HCT116 (cell line): ENCODE measurements around the gene ZNF681. TPM values are rescaled to one million over a fixed set of nuclear protein-coding genes. Genes with fewer than 3 reads are reported as not detected.
"Not testable (repeated sequence)": the region's sequence is repeated elsewhere in the genome, so short reads cannot be mapped to it uniquely, and the experiment has no call there.

Experiments
- ATAC-seq: fragments of 200-7000 bp; cut with Tn5 transposase; 2 replicates; pipeline ENCODE4 v1.9.1; 2020; ENCODE audit warnings: mild to moderate bottlenecking, moderate library complexity
- BruUV-seq: library from RNA; stranded (reverse); fragments of 400-500 nt; replicated peaks from 2 replicates; lab custom pipeline; 2021; lab: Mats Ljungman, UMichigan
- CTCF ChIA-PET: fragments of 300-600 bp; sonication (Branson Sonifier 250); formaldehyde crosslinking; loops from one replicate; lab custom pipeline; 2021; ENCODE audit warnings: antibody characterized with exemption; lab: Charles Lee
- POLR2A ChIA-PET: fragments of 300-600, 350-600 bp; sonication (Branson Sonifier 250); formaldehyde crosslinking; loops from one replicate; lab custom pipeline; 2021; ENCODE audit warnings: antibody characterized with exemption; lab: Charles Lee
- RAD21 ChIA-PET, 2 experiments: fragments of 300-600 bp; sonication (Branson Sonifier 250); formaldehyde crosslinking; loops; one replicate each; lab custom pipeline; 2023; ENCODE audit warnings: low total read pairs in 2 of 2; ENCODE audit not compliant: uncharacterized antibody in 2 of 2, unreplicated experiment in 2 of 2, low non-redundant PET in 1 of 2; lab: Charles Lee
- DNase-seq: peaks from one replicate; pipeline ENCODE4 v3.0.0-alpha.2; 2010; ENCODE audit warnings: low read depth, low spot score
- H2AFZ ChIP-seq: fragments of 200-600 bp; shearing (Covaris generic), sonication (generic); 2 replicates; pipeline ENCODE4 v1.6.1; 2017; ENCODE audit warnings: low read depth, mixed run types, mixed read lengths, antibody characterized with exemption, low read length; ENCODE audit not compliant: poor library complexity, severe bottlenecking
- H3K27ac ChIP-seq: 2 replicates; pipeline ENCODE4 v1.5.1; 2012; ENCODE audit warnings: low read depth, low read length
- H3K27me3 ChIP-seq: fragments of 200-600 bp; sonication (generic); 2 replicates; pipeline ENCODE4 v1.6.1; 2016; ENCODE audit warnings: mixed run types, low read length, mixed read lengths; ENCODE audit not compliant: insufficient read depth
- H3K36me3 ChIP-seq, 2 experiments: fragments of 200-500 bp in 1 of 2; fragments of 200-600 bp in 1 of 2; sonication (Bioruptor generic) in 1 of 2; sonication (generic) in 1 of 2; 2 replicates each; pipeline versions ENCODE4 v1.5.1 to v1.6.1; 2014 to 2016; ENCODE audit warnings: low read length in 2 of 2, inconsistent platforms in 1 of 2, mixed read lengths in 1 of 2, mixed run types in 1 of 2; ENCODE audit not compliant: insufficient read depth in 2 of 2, control insufficient read depth in 1 of 2
- H3K4me1 ChIP-seq, 2 experiments: fragments of 200-600 bp in 1 of 2; sonication (generic) in 1 of 2; 2 replicates each; pipeline versions ENCODE4 v1.5.1 to v1.6.1; 2012 to 2017; ENCODE audit warnings: low read length in 2 of 2, inconsistent platforms in 1 of 2, mild to moderate bottlenecking in 1 of 2, mixed read lengths in 1 of 2, mixed run types in 1 of 2, moderate library complexity in 1 of 2; ENCODE audit not compliant: insufficient read depth in 2 of 2, control insufficient read depth in 1 of 2
- H3K4me2 ChIP-seq: fragments of 200-600 bp; sonication (generic); 2 replicates; pipeline ENCODE4 v1.6.1; 2017; ENCODE audit warnings: mixed run types, low read length, mixed read lengths
- H3K4me3 ChIP-seq, 2 experiments: fragments of 200-600 bp in 1 of 2; sonication (generic) in 1 of 2; replicated peaks in 1 of 2; 2 replicates each; pipeline ENCODE4 v1.5.1; 2011 to 2016; ENCODE audit warnings: low read length in 2 of 2, control low read depth in 1 of 2, low read depth in 1 of 2, mild to moderate bottlenecking in 1 of 2, mixed read lengths in 1 of 2, mixed run types in 1 of 2
- H3K79me2 ChIP-seq: fragments of 200-600 bp; sonication (generic); 2 replicates; pipeline ENCODE4 v1.6.1; 2017; ENCODE audit warnings: mild to moderate bottlenecking, mixed run types, low read length, moderate library complexity, mixed read lengths; ENCODE audit not compliant: insufficient read depth
- H3K9ac ChIP-seq: fragments of 200-600 bp; sonication (generic); 2 replicates; pipeline ENCODE4 v1.6.1; 2016; ENCODE audit warnings: low read length, mixed read lengths
- H3K9me2 ChIP-seq: fragments of 200-600 bp; sonication (generic), shearing (Covaris generic); 2 replicates; pipeline ENCODE4 v1.6.1; 2017; ENCODE audit warnings: mixed run types, mild to moderate bottlenecking, moderate library complexity; ENCODE audit not compliant: insufficient read depth
- H3K9me3 ChIP-seq, 2 experiments: fragments of 200-500 bp in 1 of 2; fragments of 200-600 bp in 1 of 2; sonication (Bioruptor generic) in 1 of 2; sonication (generic) in 1 of 2; 2 replicates each; pipeline ENCODE4 v1.6.1; 2014 to 2017; ENCODE audit warnings: low read length in 2 of 2, mixed read lengths in 2 of 2, inconsistent platforms in 1 of 2, low read depth in 1 of 2, mild to moderate bottlenecking in 1 of 2, mixed run types in 1 of 2, moderate library complexity in 1 of 2; ENCODE audit not compliant: control insufficient read depth in 1 of 2, insufficient read depth in 1 of 2
- H4K20me1 ChIP-seq: fragments of 200-600 bp; sonication (generic), shearing (Covaris generic); 2 replicates; pipeline ENCODE4 v1.6.1; 2017; ENCODE audit warnings: mixed run types, mild to moderate bottlenecking, moderate library complexity; ENCODE audit not compliant: insufficient read depth
- ATF3 ChIP-seq: IDR thresholded peaks from 2 replicates; pipeline ENCODE4 v1.6.1; 2012
- CBX3 ChIP-seq: IDR thresholded peaks from 2 replicates; pipeline ENCODE4 v1.6.1; 2012; ENCODE audit warnings: low read depth
- EGR1 ChIP-seq: IDR thresholded peaks from 2 replicates; pipeline ENCODE4 v1.6.1; 2012; ENCODE audit warnings: low read depth
- ELF1 ChIP-seq: IDR thresholded peaks from 2 replicates; pipeline ENCODE4 v1.6.1; 2012; ENCODE audit warnings: low read depth, borderline replicate concordance
- EZH2 ChIP-seq: fragments of 200-600 bp; sonication (generic); IDR thresholded peaks from 2 replicates; pipeline ENCODE4 v1.6.1; 2017; ENCODE audit warnings: antibody characterized with exemption, mixed run types
- POLR2AphosphoS5 ChIP-seq: IDR thresholded peaks from 2 replicates; pipeline ENCODE4 v1.6.1; 2011; ENCODE audit warnings: mild to moderate bottlenecking, low read depth, low read length, moderate library complexity
- REST ChIP-seq: IDR thresholded peaks from 2 replicates; pipeline ENCODE4 v1.6.1; 2012; ENCODE audit warnings: low read depth
- SP1 ChIP-seq: IDR thresholded peaks from 2 replicates; pipeline ENCODE4 v1.6.1; 2012; ENCODE audit warnings: low read depth
- TCF7L2 ChIP-seq: IDR thresholded peaks from 2 replicates; pipeline ENCODE4 v1.7.0; 2011; ENCODE audit warnings: borderline replicate concordance, inconsistent platforms; ENCODE audit not compliant: insufficient read depth, insufficient read length; ENCODE audit errors: extremely low read depth
- intact Hi-C: fragments of 100-400 bp; cut with micrococcal nuclease; formaldehyde crosslinking; loops from 2 replicates; pipeline ENCODE4 v1.10.0; 2022
- total RNA-seq: library from RNA; stranded (reverse); gene quantifications from one replicate; pipeline ENCODE4 v1.2.1, GENCODE V29; 2021; ENCODE audit not compliant: unreplicated experiment
- TF ChIP-seq, protein P1 (sequence below), 3 experiments: fragments of 200-600 bp in 1 of 3; sonication (generic) in 1 of 3; IDR thresholded peaks in 2 of 3; conservative IDR thresholded peaks in 1 of 3; 2 replicates each; pipeline ENCODE4 v1.5.1; 2012 to 2017; ENCODE audit warnings: low read depth in 2 of 3, low read length in 2 of 3, antibody characterized with exemption in 1 of 3, borderline replicate concordance in 1 of 3, control low read depth in 1 of 3, mild to moderate bottlenecking in 1 of 3, mixed read lengths in 1 of 3, mixed run types in 1 of 3, moderate library complexity in 1 of 3; ENCODE audit not compliant: insufficient read depth in 1 of 3

ZNF681 gene
- total RNA-seq, 1 experiment from 2014 or later: not detected

DNA sequence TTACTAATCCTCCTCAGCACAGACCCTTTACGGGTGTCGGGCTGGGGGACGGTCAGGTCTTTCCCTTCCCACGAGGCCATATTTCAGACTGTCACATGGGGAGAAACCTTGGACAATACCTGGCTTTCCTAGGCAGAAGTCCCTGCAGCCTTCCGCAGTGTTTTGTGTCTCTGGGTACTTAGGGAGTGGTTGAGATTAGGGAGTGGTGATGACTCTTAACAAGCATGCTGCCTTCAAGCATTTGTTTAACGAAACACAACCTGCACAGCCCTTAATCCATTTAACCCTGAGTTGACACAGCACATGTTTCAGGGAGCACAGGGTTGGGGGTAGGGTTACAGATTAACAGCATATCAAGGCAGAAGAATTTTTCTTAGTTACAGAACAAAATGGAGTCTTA, 34.5 kb downstream of the ZNF681 start:
- H2AFZ ChIP-seq: not testable (repeated sequence)

GRCh38 chr19:23718802-23719201, 39.9 kb downstream of the ZNF681 start:
- ChIA-PET POLR2A (no interaction called here), RAD21 (no interaction called here), CTCF (no interaction called here)
- BruUV-seq: no TSS peak
- intact Hi-C loops: no loop called here
- peaks cover 0 to 3% of the 10 kb centered on the region in 2 experiments; a peak in 1 of 4 replicates for H3K9me3 ChIP-seq
- H2AFZ ChIP-seq: no peak overlapping the region
- TF ChIP-seq TCF7L2: no peak
- TF ChIP-seq ELF1: no peak
- no peak for TF ChIP-seq EZH2
- TF ChIP-seq EGR1: no peak
- TF ChIP-seq CBX3: no peak
- no peak for TF ChIP-seq POLR2AphosphoS5
- no peak for TF ChIP-seq ATF3
- no peak for TF ChIP-seq REST
- TF ChIP-seq SP1: no peak
- TF ChIP-seq, protein P1, sequence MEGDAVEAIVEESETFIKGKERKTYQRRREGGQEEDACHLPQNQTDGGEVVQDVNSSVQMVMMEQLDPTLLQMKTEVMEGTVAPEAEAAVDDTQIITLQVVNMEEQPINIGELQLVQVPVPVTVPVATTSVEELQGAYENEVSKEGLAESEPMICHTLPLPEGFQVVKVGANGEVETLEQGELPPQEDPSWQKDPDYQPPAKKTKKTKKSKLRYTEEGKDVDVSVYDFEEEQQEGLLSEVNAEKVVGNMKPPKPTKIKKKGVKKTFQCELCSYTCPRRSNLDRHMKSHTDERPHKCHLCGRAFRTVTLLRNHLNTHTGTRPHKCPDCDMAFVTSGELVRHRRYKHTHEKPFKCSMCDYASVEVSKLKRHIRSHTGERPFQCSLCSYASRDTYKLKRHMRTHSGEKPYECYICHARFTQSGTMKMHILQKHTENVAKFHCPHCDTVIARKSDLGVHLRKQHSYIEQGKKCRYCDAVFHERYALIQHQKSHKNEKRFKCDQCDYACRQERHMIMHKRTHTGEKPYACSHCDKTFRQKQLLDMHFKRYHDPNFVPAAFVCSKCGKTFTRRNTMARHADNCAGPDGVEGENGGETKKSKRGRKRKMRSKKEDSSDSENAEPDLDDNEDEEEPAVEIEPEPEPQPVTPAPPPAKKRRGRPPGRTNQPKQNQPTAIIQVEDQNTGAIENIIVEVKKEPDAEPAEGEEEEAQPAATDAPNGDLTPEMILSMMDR (IDR thresholded peaks at IDR 0.05 in 2 of 3, conservative IDR thresholded peaks at IDR 0.05 in 1 of 3; ENCODE audit: borderline replicate concordance in 1 of 3, insufficient read depth in 1 of 3, low read depth in 2 of 3, low read length in 2 of 3): no peak
- DNase-seq (no peak), ATAC-seq (no peak)
- no peaks in the 10 kb centered on the region for H3K36me3 ChIP-seq
- no peaks in the 10 kb centered on the region for H3K79me2 ChIP-seq
- H3K4me2 ChIP-seq: no peak overlapping the region
- no peaks in the 10 kb centered on the region for H3K27me3 ChIP-seq
- H3K27ac ChIP-seq: no peak overlapping the region
- no peaks in the 10 kb centered on the region for H4K20me1 ChIP-seq
- no peak overlapping the region for H3K4me3 ChIP-seq
- no peak overlapping the region for H3K9ac ChIP-seq
- H3K4me1 ChIP-seq: no peaks in the 10 kb centered on the region
- H3K9me2 ChIP-seq: no peaks in the 10 kb centered on the region

More for the DNA sequence above, 34.5 kb downstream of the ZNF681 start:
- H4K20me1 ChIP-seq, H3K4me1 ChIP-seq, intact Hi-C loops, H3K79me2 ChIP-seq, H3K9ac ChIP-seq, CTCF ChIA-PET, H3K27me3 ChIP-seq, H3K27ac ChIP-seq, BruUV-seq, H3K4me3 ChIP-seq, ATAC-seq, H3K9me2 ChIP-seq, DNase-seq, H3K36me3 ChIP-seq, H3K4me2 ChIP-seq, H3K9me3 ChIP-seq, POLR2A ChIA-PET, RAD21 ChIA-PET: not testable (repeated sequence)
